OCI-LY3 (cell line): ENCODE results near the gene DDA1.

Source experiments
- H2AFZ ChIP-seq: fragments of 200-600, 300-600 bp; shearing (Covaris generic); 2 replicates; pipeline ENCODE4 v1.6.0; 2014; ENCODE audit warnings: antibody characterized with exemption, low read depth, low read length
- H3K27ac ChIP-seq: fragments of 200-600, 300-600 bp; sonication (generic); 2 replicates; pipeline ENCODE4 v1.5.1; 2014; ENCODE audit warnings: mild to moderate bottlenecking, low read length, moderate library complexity, mixed read lengths
- H3K27me3 ChIP-seq: fragments of 200-600, 300-600 bp; sonication (generic); 2 replicates; pipeline ENCODE4 v1.6.1; 2014; ENCODE audit warnings: low read depth, low read length, mixed read lengths
- H3K36me3 ChIP-seq: fragments of 200-600, 300-600 bp; sonication (generic); replicated peaks from 2 replicates; pipeline ENCODE3; 2014; ENCODE audit warnings: low read depth, low read length, mixed read lengths
- H3K4me1 ChIP-seq: fragments of 300-600, 200-600 bp; sonication (generic); 2 replicates; pipeline ENCODE4 v1.6.1; 2014; ENCODE audit warnings: low read length, mixed read lengths
- H3K4me2 ChIP-seq: fragments of 200-600, 300-600 bp; sonication (generic); 2 replicates; pipeline ENCODE4 v1.6.1; 2014; ENCODE audit warnings: low read length, mixed read lengths
- H3K4me3 ChIP-seq: fragments of 300-600, 200-600 bp; sonication (generic); 2 replicates; pipeline ENCODE4 v1.5.1; 2014; ENCODE audit warnings: antibody characterized with exemption, mild to moderate bottlenecking, low read length, moderate library complexity
- H3K79me2 ChIP-seq: fragments of 300-600, 200-600 bp; shearing (Covaris generic); 2 replicates; pipeline ENCODE4 v1.6.1; 2014; ENCODE audit warnings: mild to moderate bottlenecking, low read length, mixed read lengths
- H3K9ac ChIP-seq: fragments of 300-600, 200-600 bp; shearing (Covaris generic); 2 replicates; pipeline ENCODE4 v1.6.0; 2014; ENCODE audit warnings: mild to moderate bottlenecking, low read length, moderate library complexity
- H3K9me3 ChIP-seq: fragments of 200-600, 300-600 bp; shearing (Covaris generic); 2 replicates; pipeline ENCODE4 v1.6.1; 2014; ENCODE audit warnings: low read length, mixed read lengths; ENCODE audit not compliant: insufficient read depth
- H4K20me1 ChIP-seq: fragments of 200-600, 300-600 bp; sonication (generic); 2 replicates; pipeline ENCODE4 v1.6.1; 2016; ENCODE audit warnings: low read length, mixed read lengths; ENCODE audit not compliant: insufficient read depth
- CTCF ChIP-seq: fragments of 200-600, 300-600 bp; sonication (generic); IDR thresholded peaks from 2 replicates; pipeline ENCODE4 v1.5.1; 2014; ENCODE audit warnings: antibody characterized with exemption, low read length, low read depth
- EZH2phosphoT487 ChIP-seq: fragments of 200-600 bp; shearing (Covaris generic); IDR thresholded peaks from 2 replicates; pipeline ENCODE4 v1.6.1; 2018; ENCODE audit warnings: antibody characterized with exemption, mixed run types, low read depth

The DDA1 gene

DNA sequence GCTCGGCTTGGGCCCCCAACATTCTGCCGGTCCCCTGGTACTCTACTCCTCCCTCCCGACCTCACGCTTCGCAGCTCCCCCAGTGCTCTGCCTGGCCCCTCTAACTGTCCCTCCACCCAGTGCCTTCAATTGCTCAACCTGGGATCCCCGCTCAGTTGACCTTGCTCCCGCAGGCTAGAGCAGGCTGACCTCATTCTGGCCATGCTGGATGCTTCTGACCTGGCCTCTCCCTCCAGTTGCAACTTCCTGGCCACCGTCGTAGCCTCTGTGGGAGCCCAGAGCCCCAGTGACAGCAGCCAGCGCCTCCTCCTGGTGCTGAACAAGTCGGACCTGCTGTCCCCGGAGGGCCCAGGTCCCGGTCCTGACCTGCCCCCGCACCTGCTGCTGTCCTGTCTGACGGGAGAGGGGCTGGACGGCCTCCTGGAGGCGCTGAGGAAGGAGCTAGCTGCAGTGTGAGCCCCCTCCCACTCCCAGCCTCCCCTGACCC lies 31.6 kb downstream of the DDA1 start:
- H2AFZ ChIP-seq, result no peak overlapping the region
- peaks cover 15% of the 10 kb centered on the region for H3K79me2 ChIP-seq
- H3K27me3 ChIP-seq, result no peaks in the 10 kb centered on the region
- H3K9ac ChIP-seq, result no peak overlapping the region
- H3K4me2 ChIP-seq, result no peak overlapping the region
- H3K4me3 ChIP-seq, result no peak overlapping the region
- H3K27ac ChIP-seq, result no peak overlapping the region
- TF ChIP-seq EZH2phosphoT487, result no peak
- TF ChIP-seq CTCF, result no peak
- no peaks in the 10 kb centered on the region for H3K9me3 ChIP-seq
- peaks cover 20% of the 10 kb centered on the region for H3K36me3 ChIP-seq
- peaks cover 11% of the 10 kb centered on the region for H3K4me1 ChIP-seq
- H4K20me1 ChIP-seq, result no peaks in the 10 kb centered on the region

DNA sequence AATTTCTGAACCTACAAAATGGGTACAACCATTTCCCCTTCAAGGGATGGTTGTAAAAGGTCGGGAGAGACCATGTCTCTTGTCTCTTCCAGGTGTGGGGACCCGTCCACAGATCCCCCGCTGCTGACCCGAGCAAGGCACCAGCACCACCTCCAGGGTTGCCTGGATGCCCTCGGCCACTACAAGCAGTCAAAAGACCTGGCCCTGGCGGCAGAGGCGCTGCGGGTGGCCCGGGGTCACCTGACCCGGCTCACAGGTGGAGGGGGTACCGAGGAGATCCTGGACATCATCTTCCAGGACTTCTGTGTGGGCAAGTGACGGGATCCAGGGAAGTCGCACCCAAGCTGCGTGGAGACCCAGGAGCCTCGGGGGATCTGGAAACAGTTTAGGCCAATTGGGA lies 32.0 kb downstream of the DDA1 start:
- Histone ChIP-seq H3K4me3 (no peak overlapping the region), H3K36me3 (peaks cover 20% of the 10 kb centered on the region), H3K4me1 (peaks cover 13% of the 10 kb centered on the region), H3K4me2 (no peak overlapping the region), H3K27me3 (no peaks in the 10 kb centered on the region), H2AFZ (no peak overlapping the region), H3K79me2 (peaks cover 15% of the 10 kb centered on the region), H3K9me3 (no peaks in the 10 kb centered on the region), H4K20me1 (no peaks in the 10 kb centered on the region), H3K9ac (no peak overlapping the region), H3K27ac (no peak overlapping the region)
- TF ChIP-seq CTCF, result no peak

GRCh38 chr19:17341845-17342244 lies 32.5 kb downstream of the DDA1 start:
- H3K27me3 ChIP-seq, result no peaks in the 10 kb centered on the region
- peaks cover 20% of the 10 kb centered on the region for H3K36me3 ChIP-seq
- H3K9ac ChIP-seq, result no peak overlapping the region
- no peaks in the 10 kb centered on the region for H3K9me3 ChIP-seq
- peaks cover 12% of the 10 kb centered on the region for H3K79me2 ChIP-seq
- H4K20me1 ChIP-seq, result no peaks in the 10 kb centered on the region
- H3K4me2 ChIP-seq, result no peak overlapping the region
- TF ChIP-seq EZH2phosphoT487, result no peak
- no peak for TF ChIP-seq CTCF
- H3K4me3 ChIP-seq, result no peak overlapping the region
- H3K4me1 ChIP-seq, result peaks cover 13% of the 10 kb centered on the region
- no peak overlapping the region for H3K27ac ChIP-seq
- no peak overlapping the region for H2AFZ ChIP-seq

GRCh38 chr19:17346109-17346671 lies 36.8 kb downstream of the DDA1 start:
- peaks cover 8% of the 10 kb centered on the region; the same call in 1 of the 2 replicates for H3K27me3 ChIP-seq
- H3K4me1 ChIP-seq, result peaks cover 13% of the 10 kb centered on the region
- H3K4me2 ChIP-seq, result peak overlapping the region; percentile 74
- H3K9ac ChIP-seq, result peak overlapping the region; percentile 60
- no peaks in the 10 kb centered on the region for H4K20me1 ChIP-seq
- H3K79me2 ChIP-seq, result no peaks in the 10 kb centered on the region
- H3K36me3 ChIP-seq, result peaks cover 10% of the 10 kb centered on the region
- peak overlapping the region; percentile 70 for H3K4me3 ChIP-seq
- no peak for TF ChIP-seq EZH2phosphoT487
- TF ChIP-seq CTCF, result peak; percentile 92
- H3K27ac ChIP-seq, result no peak overlapping the region
- H3K9me3 ChIP-seq, result no peaks in the 10 kb centered on the region
- peak overlapping the region; percentile 87; the same call in 1 of the 2 replicates for H2AFZ ChIP-seq
